Measurements from ENCODE around the gene GRXCR2. TPM values are rescaled to one million over a fixed set of nuclear protein-coding genes. Genes with fewer than 3 reads are reported as not detected.

The GRXCR2 gene
- total RNA-seq, 1 experiment from 2014 or later = not detected

GRCh38 chr5:145887976-145888574, 15.3 kb upstream of the GRXCR2 start:
- H3K9ac ChIP-seq (ENCODE audit: low read length) = no peak overlapping the region
- ChIA-PET RAD21 (ENCODE audit: low non-redundant PET in 1 of 2, low total read pairs in 2 of 2, uncharacterized antibody in 2 of 2, unreplicated experiment in 2 of 2) (interaction anchor here in 1 of 2 experiments (1.0 kb wide), 1 partner anchor 1684 kb away, joined by 3 read pairs; no protein-coding TSS in a partner anchor), CTCF (interaction anchor here (0.5 to 2.3 kb wide), 29 partner anchors 10 to 1684 kb away, joined by 3 to 15 read pairs (median 4); no protein-coding TSS in a partner anchor), POLR2A (interaction anchor here (1.5 to 1.8 kb wide), 2 partner anchors 52 to 92 kb away, joined by 3 to 4 read pairs; partner anchors contain the start of gene PRELID2)
- no peak overlapping the region for H3K4me3 ChIP-seq (replicated peaks in 1 of 2; ENCODE audit: low read depth in 1 of 2, low read length in 2 of 2)
- no peaks in the 10 kb centered on the region for H3K36me3 ChIP-seq (ENCODE audit: control insufficient read depth in 1 of 2, insufficient read depth in 2 of 2, low read length in 2 of 2)
- no peaks in the 10 kb centered on the region for H3K79me2 ChIP-seq (ENCODE audit: insufficient read depth, low read length)
- H3K27ac ChIP-seq (ENCODE audit: low read depth, low read length) = no peak overlapping the region
- BruUV-seq (replicated peaks) = no TSS peak
- H3K4me2 ChIP-seq (ENCODE audit: low read length) = no peak overlapping the region
- TF ChIP-seq YY1 (IDR thresholded peaks at IDR 0.05; ENCODE audit: extremely low read depth, insufficient replicate concordance, low read depth, low read length) = no peak
- TF ChIP-seq CTCF (IDR thresholded peaks at IDR 0.05 in 2 of 3, conservative IDR thresholded peaks at IDR 0.05 in 1 of 3; ENCODE audit: borderline replicate concordance in 1 of 3, insufficient read depth in 1 of 3, low read depth in 2 of 3, low read length in 2 of 3) = peak; percentile 78 to 96 (median 80)
- no peak for TF ChIP-seq SIN3A (IDR thresholded peaks at IDR 0.05; ENCODE audit: low read depth)
- TF ChIP-seq RAD21 (IDR thresholded peaks at IDR 0.05; ENCODE audit: low read depth) = peak; percentile 86
- TF ChIP-seq SRF (IDR thresholded peaks at IDR 0.05; ENCODE audit: low read depth) = no peak
- DNase-seq (ENCODE audit: low read depth, low spot score) = peak; percentile 60
- H3K9me3 ChIP-seq (ENCODE audit: control insufficient read depth in 1 of 2, insufficient read depth in 1 of 2, low read depth in 1 of 2, low read length in 2 of 2) = no peaks in the 10 kb centered on the region
- H2AFZ ChIP-seq (ENCODE audit: low read depth, low read length, poor library complexity, severe bottlenecking) = peak overlapping the region; percentile 84
- intact Hi-C loops (cut with micrococcal nuclease) = loop anchor here (2.0 to 5.0 kb wide), 3 partner anchors 186 to 1686 kb away; no protein-coding TSS in a partner anchor
- no peaks in the 10 kb centered on the region for H3K9me2 ChIP-seq (ENCODE audit: insufficient read depth)
- no peaks in the 10 kb centered on the region for H3K4me1 ChIP-seq (ENCODE audit: control insufficient read depth in 1 of 2, insufficient read depth in 2 of 2, low read length in 2 of 2)
- H3K27me3 ChIP-seq (ENCODE audit: insufficient read depth, low read length) = no peaks in the 10 kb centered on the region
- no peaks in the 10 kb centered on the region for H4K20me1 ChIP-seq (ENCODE audit: insufficient read depth)
- peak; percentile 99 for ATAC-seq

DNA sequence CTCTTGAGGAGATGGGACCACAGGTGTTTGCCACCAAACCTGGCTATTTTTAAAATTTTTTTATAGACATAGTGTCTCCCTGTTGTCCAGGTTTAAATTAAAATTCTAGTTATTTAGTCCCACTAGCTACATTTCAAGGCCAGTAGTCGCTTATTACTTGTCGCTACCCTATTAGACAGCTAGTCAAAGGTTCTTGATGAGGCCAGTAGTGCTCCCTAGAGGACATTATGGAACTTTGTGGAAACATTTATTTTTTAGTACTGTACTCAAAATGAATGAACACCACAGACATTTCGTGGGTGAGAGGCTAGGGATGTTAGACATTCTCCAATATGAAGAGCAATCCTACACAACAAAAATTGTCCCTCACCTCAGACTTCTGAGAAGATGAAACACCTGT, 14.4 kb upstream of the GRXCR2 start:
- Histone ChIP-seq H3K79me2 (ENCODE audit: insufficient read depth, low read length) (no peaks in the 10 kb centered on the region), H4K20me1 (ENCODE audit: insufficient read depth) (no peaks in the 10 kb centered on the region), H3K9ac (ENCODE audit: low read length) (no peak overlapping the region), H3K9me2 (ENCODE audit: insufficient read depth) (no peaks in the 10 kb centered on the region), H3K9me3 (ENCODE audit: control insufficient read depth in 1 of 2, insufficient read depth in 1 of 2, low read depth in 1 of 2, low read length in 2 of 2) (no peaks in the 10 kb centered on the region), H3K27me3 (ENCODE audit: insufficient read depth, low read length) (no peaks in the 10 kb centered on the region), H2AFZ (ENCODE audit: low read depth, low read length, poor library complexity, severe bottlenecking) (peak overlapping the region; percentile 84), H3K4me2 (ENCODE audit: low read length) (no peak overlapping the region), H3K4me3 (replicated peaks in 1 of 2; ENCODE audit: low read depth in 1 of 2, low read length in 2 of 2) (no peak overlapping the region), H3K27ac (ENCODE audit: low read depth, low read length) (no peak overlapping the region), H3K36me3 (ENCODE audit: control insufficient read depth in 1 of 2, insufficient read depth in 2 of 2, low read length in 2 of 2) (no peaks in the 10 kb centered on the region), H3K4me1 (ENCODE audit: control insufficient read depth in 1 of 2, insufficient read depth in 2 of 2, low read length in 2 of 2) (no peaks in the 10 kb centered on the region)
- CTCF ChIA-PET = interaction anchor here (0.7 to 2.3 kb wide), 13 partner anchors 19 to 1683 kb away, joined by 3 to 15 read pairs (median 4); partner anchors contain the start of gene PRELID2
- intact Hi-C loops (cut with micrococcal nuclease) = loop anchor here (5.0 kb wide), 2 partner anchors 185 to 1685 kb away; no protein-coding TSS in a partner anchor
- POLR2A ChIA-PET = interaction anchor here (1.5 to 1.8 kb wide), 2 partner anchors 52 to 93 kb away, joined by 3 to 4 read pairs; partner anchors contain the start of gene PRELID2
- no peak for TF ChIP-seq SIN3A (IDR thresholded peaks at IDR 0.05; ENCODE audit: low read depth)
- 0 out of 2 replicates have a peak, but pooled peaks have one; percentile 14 for TF ChIP-seq CBX3 (IDR thresholded peaks at IDR 0.05; ENCODE audit: low read depth)
- TF ChIP-seq ZBTB33 (IDR thresholded peaks at IDR 0.05; ENCODE audit: extremely low read depth, insufficient replicate concordance, low read length) = no peak
- TF ChIP-seq CTCF (IDR thresholded peaks at IDR 0.05 in 2 of 3, conservative IDR thresholded peaks at IDR 0.05 in 1 of 3; ENCODE audit: borderline replicate concordance in 1 of 3, insufficient read depth in 1 of 3, low read depth in 2 of 3, low read length in 2 of 3) = peak; percentile 14 to 37 (median 31); a peak in 4 of 6 replicates
- TF ChIP-seq RAD21 (IDR thresholded peaks at IDR 0.05; ENCODE audit: low read depth) = peak; percentile 53
- RAD21 ChIA-PET (ENCODE audit: low non-redundant PET in 1 of 2, low total read pairs in 2 of 2, uncharacterized antibody in 2 of 2, unreplicated experiment in 2 of 2) = no interaction called here
- DNase-seq (ENCODE audit: low read depth, low spot score) = peak; percentile 12
- BruUV-seq (replicated peaks) = no TSS peak
- ATAC-seq = peak; percentile 59; the same call in 1 of the 2 replicates

All from HCT116 (cell line).